ENCODE measurements around the gene KYNU. TPM values are rescaled to one million over a fixed set of nuclear protein-coding genes. Genes with fewer than 3 reads are reported as not detected.

KYNU gene
- total RNA-seq, 1 donor from 2014 or later = 2.7 TPM

GRCh38 chr2:142973160-142973821, 95.8 kb downstream of the KYNU start:
- no peak for TF ChIP-seq CTCF (IDR thresholded peaks at IDR 0.05; ENCODE audit: insufficient read depth, low read length, poor library complexity, severe bottlenecking)
- Histone ChIP-seq H3K4me3 (ENCODE audit: low read depth, low read length) (no peak overlapping the region), H3K36me3 (ENCODE audit: control insufficient read depth, insufficient read depth, low read length) (no peaks in the 10 kb centered on the region), H3K27me3 (ENCODE audit: control insufficient read depth, insufficient read depth, low read length) (no peaks in the 10 kb centered on the region)
- DNase-seq (ENCODE audit: low read depth) = no peak

GRCh38 chr2:142973822-142974207, 96.4 kb downstream of the KYNU start:
- no peak for TF ChIP-seq CTCF (IDR thresholded peaks at IDR 0.05; ENCODE audit: insufficient read depth, low read length, poor library complexity, severe bottlenecking)
- Histone ChIP-seq H3K36me3 (ENCODE audit: control insufficient read depth, insufficient read depth, low read length) (no peaks in the 10 kb centered on the region), H3K4me3 (ENCODE audit: low read depth, low read length) (no peak overlapping the region), H3K27me3 (ENCODE audit: control insufficient read depth, insufficient read depth, low read length) (no peaks in the 10 kb centered on the region)
- DNase-seq (ENCODE audit: low read depth) = no peak

GRCh38 chr2:142974288-142975024, 97.0 kb downstream of the KYNU start:
- no peak for DNase-seq (ENCODE audit: low read depth)
- Histone ChIP-seq H3K4me3 (ENCODE audit: low read depth, low read length) (no peak overlapping the region), H3K27me3 (ENCODE audit: control insufficient read depth, insufficient read depth, low read length) (no peaks in the 10 kb centered on the region), H3K36me3 (ENCODE audit: control insufficient read depth, insufficient read depth, low read length) (no peaks in the 10 kb centered on the region)
- TF ChIP-seq CTCF (IDR thresholded peaks at IDR 0.05; ENCODE audit: insufficient read depth, low read length, poor library complexity, severe bottlenecking) = no peak

GRCh38 chr2:142975239-142975638, 97.8 kb downstream of the KYNU start:
- TF ChIP-seq CTCF (IDR thresholded peaks at IDR 0.05; ENCODE audit: insufficient read depth, low read length, poor library complexity, severe bottlenecking) = no peak

GRCh38 chr2:142980246-142981068, 103.0 kb downstream of the KYNU start:
- TF ChIP-seq CTCF (IDR thresholded peaks at IDR 0.05; ENCODE audit: insufficient read depth, low read length, poor library complexity, severe bottlenecking) = peak; percentile 27
- no peaks in the 10 kb centered on the region for H3K27me3 ChIP-seq (ENCODE audit: control insufficient read depth, insufficient read depth, low read length)
- H3K36me3 ChIP-seq (ENCODE audit: control insufficient read depth, insufficient read depth, low read length) = no peaks in the 10 kb centered on the region
- no peak overlapping the region for H3K4me3 ChIP-seq (ENCODE audit: low read depth, low read length)
- no peak for DNase-seq (ENCODE audit: low read depth)

More at GRCh38 chr2:142975239-142975638, 97.8 kb downstream of the KYNU start:
- Histone ChIP-seq H3K4me3 (ENCODE audit: low read depth, low read length) (no peak overlapping the region), H3K36me3 (ENCODE audit: control insufficient read depth, insufficient read depth, low read length) (no peaks in the 10 kb centered on the region), H3K27me3 (ENCODE audit: control insufficient read depth, insufficient read depth, low read length) (no peaks in the 10 kb centered on the region)
- DNase-seq (ENCODE audit: low read depth) = no peak

Measured in kidney epithelial cell (primary cell).